HG03025 (cell line): ENCODE results near the gene FCN3.

ENCODE experiments used
- ATAC-seq: cut with Tn5 transposase; IDR thresholded peaks from one replicate; pipeline ENCODE4 v1.9.1; 2021; ENCODE audit warnings: mild to moderate bottlenecking, moderate library complexity; ENCODE audit not compliant: unreplicated experiment, low FRiP score

The FCN3 gene

GRCh38 chr1:27361044-27361402 is 13.6 kb downstream of the FCN3 start:
- ATAC-seq = no peak

GRCh38 chr1:27360159-27361043 is 14.2 kb downstream of the FCN3 start:
- no peak for ATAC-seq

- no peak for ATAC-seq
Measured at GRCh38 chr1:27359822-27360158, 14.8 kb downstream of the FCN3 start.

- no peak for ATAC-seq
Measured at GRCh38 chr1:27358928-27359313, 15.7 kb downstream of the FCN3 start.

- no peak for ATAC-seq
Measured at GRCh38 chr1:27358038-27358927, 16.3 kb downstream of the FCN3 start.

GRCh38 chr1:27357281-27358037 is 17.2 kb downstream of the FCN3 start:
- no peak for ATAC-seq

- no peak for ATAC-seq
Measured at GRCh38 chr1:27356619-27357280, 17.9 kb downstream of the FCN3 start.

DNA sequence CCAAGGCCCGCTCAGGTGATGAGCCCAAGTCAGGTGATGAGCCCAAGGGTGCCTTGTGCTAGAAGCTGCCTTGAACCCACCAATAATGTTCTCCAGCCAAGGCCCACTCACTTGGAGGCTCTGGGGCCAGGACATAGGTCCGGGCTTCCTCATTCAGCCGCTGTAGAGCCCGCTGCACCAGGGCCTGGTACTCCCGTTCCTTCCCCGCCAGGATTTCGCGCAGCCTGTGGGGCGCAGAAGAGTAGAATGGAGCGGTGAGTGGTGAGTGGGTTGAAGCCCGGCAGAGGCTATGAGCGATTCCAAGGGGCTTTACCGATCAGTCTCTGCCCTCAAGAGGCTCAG is 18.4 kb downstream of the FCN3 start:
- ATAC-seq = no peak

- ATAC-seq = no peak
Measured at GRCh38 chr1:27355683-27356082, 18.9 kb downstream of the FCN3 start.

DNA sequence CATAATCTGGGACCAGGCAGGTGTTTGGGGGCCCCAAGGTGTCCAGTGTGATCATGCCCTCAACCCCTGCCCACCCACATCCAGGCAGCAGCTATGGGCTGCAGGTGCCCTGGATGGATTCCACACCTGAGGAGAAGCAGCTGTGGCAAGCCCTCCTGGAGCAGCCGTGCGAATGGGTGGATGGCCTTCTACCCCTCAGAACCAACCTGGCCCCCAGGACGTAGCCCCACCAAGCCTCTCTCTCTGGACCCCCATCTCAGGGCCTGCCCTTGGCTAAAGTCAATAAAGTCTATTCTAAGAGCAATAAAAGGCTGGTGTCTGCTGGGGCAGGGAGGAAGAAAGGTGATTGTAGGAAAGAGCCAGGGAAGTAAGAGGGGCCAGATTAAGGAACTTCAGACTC is 21.0 kb downstream of the FCN3 start:
- no peak for ATAC-seq

- no peak for ATAC-seq
Measured at GRCh38 chr1:27353166-27353565, 21.5 kb downstream of the FCN3 start.

- no peak for ATAC-seq
Measured at GRCh38 chr1:27351541-27352107, 23.0 kb downstream of the FCN3 start.

- ATAC-seq = no peak
Measured at GRCh38 chr1:27350663-27351540, 23.7 kb downstream of the FCN3 start.

GRCh38 chr1:27349784-27350662 is 24.6 kb downstream of the FCN3 start:
- no peak for ATAC-seq

DNA sequence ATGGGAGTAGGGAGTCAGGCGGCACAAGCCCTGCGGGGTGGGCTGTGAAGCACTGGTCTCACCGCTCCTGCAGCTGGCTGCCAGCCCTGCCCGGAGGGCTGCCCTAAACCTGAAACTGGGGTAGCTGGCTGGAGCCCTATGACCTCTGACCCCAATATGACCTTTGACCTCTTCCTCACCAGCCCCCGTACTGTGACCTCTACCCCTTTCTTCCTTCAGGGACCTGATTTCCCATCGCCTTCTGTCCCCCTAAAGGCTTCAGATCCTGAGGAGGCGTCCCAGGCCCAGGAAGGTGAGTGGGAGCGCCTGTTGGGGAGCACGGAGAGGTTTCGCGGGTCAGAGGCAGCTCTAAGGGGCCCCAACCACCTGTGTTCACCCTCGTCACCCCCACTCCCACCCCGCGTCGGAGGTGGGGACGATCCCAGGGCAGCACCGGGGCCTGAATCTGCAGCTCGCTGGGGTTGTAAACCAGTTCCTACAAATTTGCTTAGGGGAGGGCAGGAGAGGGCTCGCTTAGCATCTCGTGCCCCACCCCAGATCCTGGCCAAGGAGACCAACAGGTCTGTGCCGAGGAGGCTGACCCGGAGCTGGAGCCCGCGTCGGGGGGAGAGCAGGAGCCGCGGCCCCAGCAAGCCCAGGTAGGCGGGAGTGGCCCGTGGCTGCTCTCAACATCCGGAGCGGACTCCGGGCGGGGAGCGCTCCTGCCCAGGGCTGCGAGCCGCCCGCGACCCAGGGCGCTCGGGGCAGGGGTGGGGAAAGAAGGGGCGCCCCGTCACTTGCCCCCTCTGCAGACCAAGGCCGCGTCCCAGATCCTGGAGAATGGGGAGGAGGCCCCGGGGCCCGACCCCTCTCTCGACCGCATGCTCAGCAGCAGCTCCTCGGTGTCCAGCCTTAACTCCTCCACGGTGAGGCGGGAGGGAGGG is 25.5 kb downstream of the FCN3 start:
- no peak for ATAC-seq

GRCh38 chr1:27346991-27347624 is 27.5 kb downstream of the FCN3 start:
- ATAC-seq = no peak

DNA sequence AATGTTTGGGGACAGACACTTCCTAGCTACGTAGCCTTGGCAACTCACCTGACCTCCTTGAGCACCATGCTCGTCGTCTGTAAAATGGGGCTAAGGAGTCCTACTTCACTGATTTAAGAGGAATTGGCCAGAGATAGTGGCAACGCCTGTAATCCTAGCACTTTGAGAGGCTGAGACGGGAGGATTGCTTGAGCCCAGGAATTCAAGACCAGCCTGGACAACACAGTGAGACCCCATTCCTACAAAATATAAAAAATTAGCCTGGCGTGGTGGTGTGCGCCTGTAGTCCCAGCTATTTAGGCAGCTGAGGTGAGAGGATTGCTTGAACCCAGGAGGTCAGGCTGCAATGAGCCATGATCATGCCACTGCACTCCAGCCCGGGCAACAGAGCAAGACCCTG is 28.3 kb downstream of the FCN3 start:
- ATAC-seq = no peak
